ENCODE measurements around the gene HPS4.

DNA sequence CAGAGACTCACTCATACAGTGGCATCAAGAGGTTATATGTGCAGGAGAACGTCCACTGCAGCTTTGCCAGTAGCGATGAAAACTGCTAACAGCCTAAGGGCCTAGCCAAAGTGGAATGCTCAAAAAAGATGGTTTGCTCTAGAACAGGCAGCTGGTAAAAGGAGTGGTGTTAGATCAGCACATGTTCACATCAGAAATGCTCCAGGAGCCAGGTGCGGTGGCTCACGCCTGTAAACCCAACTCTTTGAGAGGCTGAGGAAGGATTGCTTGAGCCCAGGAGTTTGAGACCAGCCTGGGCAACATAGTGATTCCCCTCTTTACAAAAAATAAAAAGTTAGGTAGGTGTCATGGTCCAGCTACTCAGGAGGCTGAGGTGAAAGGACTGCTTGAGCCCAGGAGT is 39.0 kb upstream of the HPS4 start:
- TF ChIP-seq SIN3A (IDR thresholded peaks at IDR 0.05; ENCODE audit: low read depth) (no peak), FOSL1 (IDR thresholded peaks at IDR 0.05; ENCODE audit: low read depth) (no peak), TCF7L2 (IDR thresholded peaks at IDR 0.05; ENCODE audit: borderline replicate concordance, extremely low read depth, insufficient read depth, insufficient read length) (no peak), POLR2AphosphoS5 (IDR thresholded peaks at IDR 0.05; ENCODE audit: low read depth, low read length) (no peak), CEBPB (IDR thresholded peaks at IDR 0.05; ENCODE audit: low read depth) (no peak), JUND (IDR thresholded peaks at IDR 0.05) (no peak), EZH2 (IDR thresholded peaks at IDR 0.05) (no peak), EGR1 (IDR thresholded peaks at IDR 0.05; ENCODE audit: low read depth) (no peak), ZFX (IDR thresholded peaks at IDR 0.05) (no peak)
- TF ChIP-seq, protein P1, sequence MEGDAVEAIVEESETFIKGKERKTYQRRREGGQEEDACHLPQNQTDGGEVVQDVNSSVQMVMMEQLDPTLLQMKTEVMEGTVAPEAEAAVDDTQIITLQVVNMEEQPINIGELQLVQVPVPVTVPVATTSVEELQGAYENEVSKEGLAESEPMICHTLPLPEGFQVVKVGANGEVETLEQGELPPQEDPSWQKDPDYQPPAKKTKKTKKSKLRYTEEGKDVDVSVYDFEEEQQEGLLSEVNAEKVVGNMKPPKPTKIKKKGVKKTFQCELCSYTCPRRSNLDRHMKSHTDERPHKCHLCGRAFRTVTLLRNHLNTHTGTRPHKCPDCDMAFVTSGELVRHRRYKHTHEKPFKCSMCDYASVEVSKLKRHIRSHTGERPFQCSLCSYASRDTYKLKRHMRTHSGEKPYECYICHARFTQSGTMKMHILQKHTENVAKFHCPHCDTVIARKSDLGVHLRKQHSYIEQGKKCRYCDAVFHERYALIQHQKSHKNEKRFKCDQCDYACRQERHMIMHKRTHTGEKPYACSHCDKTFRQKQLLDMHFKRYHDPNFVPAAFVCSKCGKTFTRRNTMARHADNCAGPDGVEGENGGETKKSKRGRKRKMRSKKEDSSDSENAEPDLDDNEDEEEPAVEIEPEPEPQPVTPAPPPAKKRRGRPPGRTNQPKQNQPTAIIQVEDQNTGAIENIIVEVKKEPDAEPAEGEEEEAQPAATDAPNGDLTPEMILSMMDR (IDR thresholded peaks at IDR 0.05 in 2 of 3, conservative IDR thresholded peaks at IDR 0.05 in 1 of 3; ENCODE audit: borderline replicate concordance in 1 of 3, insufficient read depth in 1 of 3, low read depth in 2 of 3, low read length in 2 of 3): no peak
- TF ChIP-seq, protein P2, sequence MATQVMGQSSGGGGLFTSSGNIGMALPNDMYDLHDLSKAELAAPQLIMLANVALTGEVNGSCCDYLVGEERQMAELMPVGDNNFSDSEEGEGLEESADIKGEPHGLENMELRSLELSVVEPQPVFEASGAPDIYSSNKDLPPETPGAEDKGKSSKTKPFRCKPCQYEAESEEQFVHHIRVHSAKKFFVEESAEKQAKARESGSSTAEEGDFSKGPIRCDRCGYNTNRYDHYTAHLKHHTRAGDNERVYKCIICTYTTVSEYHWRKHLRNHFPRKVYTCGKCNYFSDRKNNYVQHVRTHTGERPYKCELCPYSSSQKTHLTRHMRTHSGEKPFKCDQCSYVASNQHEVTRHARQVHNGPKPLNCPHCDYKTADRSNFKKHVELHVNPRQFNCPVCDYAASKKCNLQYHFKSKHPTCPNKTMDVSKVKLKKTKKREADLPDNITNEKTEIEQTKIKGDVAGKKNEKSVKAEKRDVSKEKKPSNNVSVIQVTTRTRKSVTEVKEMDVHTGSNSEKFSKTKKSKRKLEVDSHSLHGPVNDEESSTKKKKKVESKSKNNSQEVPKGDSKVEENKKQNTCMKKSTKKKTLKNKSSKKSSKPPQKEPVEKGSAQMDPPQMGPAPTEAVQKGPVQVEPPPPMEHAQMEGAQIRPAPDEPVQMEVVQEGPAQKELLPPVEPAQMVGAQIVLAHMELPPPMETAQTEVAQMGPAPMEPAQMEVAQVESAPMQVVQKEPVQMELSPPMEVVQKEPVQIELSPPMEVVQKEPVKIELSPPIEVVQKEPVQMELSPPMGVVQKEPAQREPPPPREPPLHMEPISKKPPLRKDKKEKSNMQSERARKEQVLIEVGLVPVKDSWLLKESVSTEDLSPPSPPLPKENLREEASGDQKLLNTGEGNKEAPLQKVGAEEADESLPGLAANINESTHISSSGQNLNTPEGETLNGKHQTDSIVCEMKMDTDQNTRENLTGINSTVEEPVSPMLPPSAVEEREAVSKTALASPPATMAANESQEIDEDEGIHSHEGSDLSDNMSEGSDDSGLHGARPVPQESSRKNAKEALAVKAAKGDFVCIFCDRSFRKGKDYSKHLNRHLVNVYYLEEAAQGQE (IDR thresholded peaks at IDR 0.05; ENCODE audit: low read depth): no peak
